Measurements from ENCODE around the gene ADAM23.

DNA sequence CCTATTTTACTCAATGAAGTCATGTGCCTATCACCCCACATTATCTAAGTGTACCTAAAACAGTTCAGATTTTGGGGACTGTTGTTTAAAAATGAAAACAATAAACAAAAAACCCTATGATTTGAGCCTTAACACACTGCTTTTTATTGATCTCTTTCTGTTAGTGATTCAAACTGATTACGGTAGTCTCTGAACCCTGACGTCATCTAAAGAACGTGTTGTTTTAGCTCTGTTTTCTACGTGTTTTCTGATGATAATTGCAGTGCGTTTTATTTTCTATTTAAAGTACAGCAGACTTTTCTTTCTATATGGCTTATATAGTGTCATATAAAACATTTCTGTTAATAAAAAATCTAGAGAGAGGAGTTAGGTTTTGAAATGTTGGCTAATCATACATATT lies 105.1 kb downstream of the ADAM23 start:
- TF ChIP-seq EZH2 (IDR thresholded peaks at IDR 0.05), result no peak
- no peak for TF ChIP-seq POLR2AphosphoS5 (IDR thresholded peaks at IDR 0.05; ENCODE audit: borderline replicate concordance, low read depth, low read length)

All from SK-N-MC (cell line).